K562 (cell line): ENCODE data around the gene KLHL33. TPM values are rescaled to one million over a fixed set of nuclear protein-coding genes. Genes with fewer than 3 reads are reported as not detected.

Experiments
- BMI1 ChIP-seq: fragments of 150-350 bp; IDR thresholded peaks from 2 replicates; pipeline ENCODE4 v1.6.1; 2014; ENCODE audit warnings: low read length
- HDAC2 ChIP-seq: fragments of 450-650 bp; IDR thresholded peaks from 2 replicates; pipeline ENCODE4 v1.6.1; 2016; ENCODE audit warnings: mild to moderate bottlenecking
- HDAC3 ChIP-seq: fragments of 450-650 bp; IDR thresholded peaks from 2 replicates; pipeline ENCODE4 v1.6.1; 2018; ENCODE audit warnings: borderline replicate concordance, mild to moderate bottlenecking, moderate library complexity; ENCODE audit not compliant: partially characterized antibody
- KAT7 ChIP-seq: sonication (generic); formaldehyde crosslinking; IDR thresholded peaks from 2 replicates; pipeline ENCODE4 v1.8.0; 2022; ENCODE audit warnings: missing genetic modification reagents, mild to moderate bottlenecking, borderline replicate concordance
- MEIS2 ChIP-seq: fragments of 450-650 bp; IDR thresholded peaks from 2 replicates; pipeline ENCODE4 v1.6.1; 2014; ENCODE audit warnings: mild to moderate bottlenecking; ENCODE audit not compliant: partially characterized antibody
- NUFIP1 ChIP-seq: fragments of 450-650 bp; IDR thresholded peaks from 2 replicates; pipeline ENCODE4 v1.6.1; 2018; ENCODE audit not compliant: partially characterized antibody
- POLR2G ChIP-seq: fragments of 200-400 bp; formaldehyde crosslinking; IDR thresholded peaks from 2 replicates; pipeline ENCODE4 v1.6.1; 2017; ENCODE audit warnings: low read depth, mild to moderate bottlenecking, antibody characterized with exemption, low read length, moderate library complexity
- RBM25 ChIP-seq: fragments of 200-400 bp; formaldehyde crosslinking; IDR thresholded peaks from 2 replicates; pipeline ENCODE4 v1.6.1; 2018; ENCODE audit warnings: low read length, low read depth, moderate library complexity; ENCODE audit not compliant: severe bottlenecking
- SMARCA5 ChIP-seq: fragments of 450-650 bp; IDR thresholded peaks from 2 replicates; pipeline ENCODE4 v1.6.1; 2016
- SMARCE1 ChIP-seq: fragments of 450-650 bp; IDR thresholded peaks from 2 replicates; pipeline ENCODE4 v1.7.1; 2016; ENCODE audit warnings: mild to moderate bottlenecking
- SPI1 ChIP-seq: IDR thresholded peaks from 2 replicates; pipeline ENCODE4 v1.6.1; 2011; ENCODE audit warnings: low read depth, low read length, control low read depth, borderline replicate concordance
- TAF1 ChIP-seq: IDR thresholded peaks from 2 replicates; pipeline ENCODE4 v1.6.1; 2011; ENCODE audit warnings: mild to moderate bottlenecking, low read length, moderate library complexity; ENCODE audit not compliant: insufficient read depth, control insufficient read depth, severe bottlenecking; ENCODE audit errors: extremely low read depth
- TEAD4 ChIP-seq, 2 experiments: sonication (generic) in 1 of 2; formaldehyde crosslinking in 1 of 2; IDR thresholded peaks; 2 replicates each; pipeline versions ENCODE4 v1.6.1 to v1.8.0; 2012 to 2022; ENCODE audit warnings: borderline replicate concordance in 1 of 2, inconsistent platforms in 1 of 2, low read length in 1 of 2, mild to moderate bottlenecking in 1 of 2, missing genetic modification reagents in 1 of 2
- ZEB2 ChIP-seq: fragments of 450-650 bp; IDR thresholded peaks from 2 replicates; pipeline ENCODE4 v1.6.1; 2016
- ZFPM2 ChIP-seq: fragments of 250-450 bp; sonication (Bioruptor Pico); IDR thresholded peaks from 2 replicates; pipeline ENCODE4 v1.5.1; 2022; ENCODE audit warnings: mild to moderate bottlenecking
- ZNF551 ChIP-seq: fragments of 250-450 bp; sonication (Bioruptor Pico); IDR thresholded peaks from 2 replicates; pipeline ENCODE4 v1.5.0; 2021; ENCODE audit warnings: mild to moderate bottlenecking, moderate library complexity
- ZNF699 ChIP-seq: fragments of 250-450 bp; sonication (Bioruptor Pico); IDR thresholded peaks from 2 replicates; pipeline ENCODE4 v1.8.0; 2021; ENCODE audit warnings: mild to moderate bottlenecking, moderate library complexity; ENCODE audit not compliant: insufficient replicate concordance
- ZNF717 ChIP-seq: fragments of 250-450 bp; sonication (Bioruptor Pico); IDR thresholded peaks from 2 replicates; pipeline ENCODE4 v1.5.0; 2021
- polyA plus RNA-seq, 8 experiments: library from polyadenylated mRNA; depleted of rRNA in 4 of 8; stranded (reverse) in 5 of 8; unstranded in 3 of 8; fragments of >200 nt; fragmentation: Nextera tagmentation in 2 of 8; fragmentation: Illumina TruSeq in 1 of 8; extraction: Ambion mirVana in 2 of 8; extraction: Trizol in 1 of 8; gene quantifications; 2 replicates each; pipeline versions ENCODE4 v1.2.1 to v1.2.3, GENCODE V29; 2011 to 2014; ENCODE audit warnings: inconsistent platforms in 1 of 8, missing spikeins in 1 of 8
- total RNA-seq, 7 experiments: library from RNA; depleted of rRNA in 6 of 7; stranded (reverse); fragments of >200 nt in 6 of 7; fragmentation: Illumina TruSeq in 2 of 7; extraction: Trizol in 2 of 7; gene quantifications; 2 replicates each; pipeline versions ENCODE4 v1.2.1 to v1.2.3, GENCODE V29; 2011 to 2021; ENCODE audit warnings: low replicate concordance in 1 of 7
- TF ChIP-seq, protein P1 (sequence below): fragments of 250-450 bp; sonication (Bioruptor Pico); IDR thresholded peaks from 2 replicates; pipeline ENCODE4 v1.4.0; 2020
- TF ChIP-seq, protein P2 (sequence below): fragments of 450-650 bp; IDR thresholded peaks from 2 replicates; pipeline ENCODE4 v1.6.1; 2017; ENCODE audit warnings: mild to moderate bottlenecking, moderate library complexity
- TF ChIP-seq, protein P3 (sequence below): fragments of 450-650 bp; conservative IDR thresholded peaks from 2 replicates; pipeline ENCODE4 v1.6.1; 2016; ENCODE audit warnings: missing genetic modification characterization, low read depth, mild to moderate bottlenecking, missing compliant biosample characterization, moderate library complexity
- TF ChIP-seq, protein P4 (sequence below), 2 experiments: fragments of 450-650 bp in 1 of 2; sonication (generic) in 1 of 2; formaldehyde crosslinking in 1 of 2; IDR thresholded peaks in 1 of 2; conservative IDR thresholded peaks in 1 of 2; 2 replicates each; pipeline versions ENCODE4 v1.6.1 to v1.8.1; 2016 to 2023; ENCODE audit warnings: mild to moderate bottlenecking in 2 of 2, moderate library complexity in 2 of 2, inconsistent platforms in 1 of 2, missing genetic modification reagents in 1 of 2

KLHL33 gene
- total and polyA plus RNA-seq, 9 of the 15 experiments (the other 6 are each of a cell fraction or from before 2014, with no cell fraction given), result 0.04 to 0.27 (median 0.13) TPM; not detected in 6

DNA sequence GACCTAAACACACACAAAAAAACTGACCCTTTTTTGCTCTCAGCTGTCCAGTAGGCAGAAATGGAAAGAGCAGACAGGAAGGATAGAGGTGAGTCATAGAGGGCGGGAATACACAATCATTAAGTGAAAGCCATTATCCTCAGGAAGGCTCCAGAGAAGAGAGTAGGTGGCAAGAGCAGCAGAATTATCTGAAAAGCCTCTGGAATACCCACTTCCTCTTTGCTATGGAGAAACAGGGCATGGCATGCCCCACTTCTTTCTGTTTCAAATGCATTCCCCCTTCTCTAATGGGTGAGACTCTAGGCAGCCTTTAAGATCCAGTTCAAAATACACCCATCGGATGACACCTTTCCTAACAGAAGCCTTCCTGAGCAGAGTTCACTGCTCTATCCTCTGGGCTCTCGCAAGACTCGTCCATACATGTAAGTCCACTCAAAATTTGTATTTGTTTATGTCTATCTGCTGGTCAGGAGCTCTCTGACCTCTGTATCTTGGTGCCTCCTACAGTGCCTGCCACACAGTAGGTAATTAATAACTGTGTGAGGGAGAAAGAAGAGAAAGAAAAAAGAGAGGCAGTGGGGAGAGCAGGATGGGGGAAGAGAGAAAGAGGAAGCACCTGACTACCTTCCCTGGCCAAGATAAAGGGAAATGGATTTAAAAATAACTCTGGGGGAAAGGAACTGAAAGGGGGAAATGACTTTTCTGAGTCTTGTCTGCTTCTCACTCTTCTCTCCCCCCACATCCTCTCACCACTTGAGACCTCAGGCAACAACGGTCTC is 8.5 kb downstream of the KLHL33 start (continued):
- TF ChIP-seq, protein P1, sequence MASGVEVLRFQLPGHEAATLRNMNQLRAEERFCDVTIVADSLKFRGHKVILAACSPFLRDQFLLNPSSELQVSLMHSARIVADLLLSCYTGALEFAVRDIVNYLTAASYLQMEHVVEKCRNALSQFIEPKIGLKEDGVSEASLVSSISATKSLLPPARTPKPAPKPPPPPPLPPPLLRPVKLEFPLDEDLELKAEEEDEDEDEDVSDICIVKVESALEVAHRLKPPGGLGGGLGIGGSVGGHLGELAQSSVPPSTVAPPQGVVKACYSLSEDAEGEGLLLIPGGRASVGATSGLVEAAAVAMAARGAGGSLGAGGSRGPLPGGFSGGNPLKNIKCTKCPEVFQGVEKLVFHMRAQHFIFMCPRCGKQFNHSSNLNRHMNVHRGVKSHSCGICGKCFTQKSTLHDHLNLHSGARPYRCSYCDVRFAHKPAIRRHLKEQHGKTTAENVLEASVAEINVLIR (CRISPR knock-in tag), result no peak
- TF ChIP-seq, protein P2, sequence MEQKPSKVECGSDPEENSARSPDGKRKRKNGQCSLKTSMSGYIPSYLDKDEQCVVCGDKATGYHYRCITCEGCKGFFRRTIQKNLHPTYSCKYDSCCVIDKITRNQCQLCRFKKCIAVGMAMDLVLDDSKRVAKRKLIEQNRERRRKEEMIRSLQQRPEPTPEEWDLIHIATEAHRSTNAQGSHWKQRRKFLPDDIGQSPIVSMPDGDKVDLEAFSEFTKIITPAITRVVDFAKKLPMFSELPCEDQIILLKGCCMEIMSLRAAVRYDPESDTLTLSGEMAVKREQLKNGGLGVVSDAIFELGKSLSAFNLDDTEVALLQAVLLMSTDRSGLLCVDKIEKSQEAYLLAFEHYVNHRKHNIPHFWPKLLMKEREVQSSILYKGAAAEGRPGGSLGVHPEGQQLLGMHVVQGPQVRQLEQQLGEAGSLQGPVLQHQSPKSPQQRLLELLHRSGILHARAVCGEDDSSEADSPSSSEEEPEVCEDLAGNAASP, result no peak
- TF ChIP-seq SPI1 (peak; percentile 87), ZNF551 (no peak), KAT7 (CRISPR knock-in tag) (no peak), SMARCA5 (peak; percentile 48; the same call in 1 of the 2 replicates), ZEB2 (peak; percentile 17; the same call in 1 of the 2 replicates), RBM25 (peak; percentile 24), TEAD4 (IDR thresholded peaks at IDR 0.05; ENCODE audit: low read length) (no peak), TEAD4 (CRISPR knock-in tag; IDR thresholded peaks at IDR 0.05; ENCODE audit: borderline replicate concordance) (no peak), HDAC3 (no peak), ZNF699 (CRISPR knock-in tag) (no peak), SMARCE1 (peak; percentile 40; the same call in 1 of the 2 replicates), HDAC2 (no peak), BMI1 (no peak), ZNF717 (CRISPR knock-in tag) (no peak), NUFIP1 (no peak), TAF1 (peak; percentile 32), ZFPM2 (CRISPR knock-in tag) (no peak), MEIS2 (no peak), POLR2G (no peak)
- TF ChIP-seq, protein P3, sequence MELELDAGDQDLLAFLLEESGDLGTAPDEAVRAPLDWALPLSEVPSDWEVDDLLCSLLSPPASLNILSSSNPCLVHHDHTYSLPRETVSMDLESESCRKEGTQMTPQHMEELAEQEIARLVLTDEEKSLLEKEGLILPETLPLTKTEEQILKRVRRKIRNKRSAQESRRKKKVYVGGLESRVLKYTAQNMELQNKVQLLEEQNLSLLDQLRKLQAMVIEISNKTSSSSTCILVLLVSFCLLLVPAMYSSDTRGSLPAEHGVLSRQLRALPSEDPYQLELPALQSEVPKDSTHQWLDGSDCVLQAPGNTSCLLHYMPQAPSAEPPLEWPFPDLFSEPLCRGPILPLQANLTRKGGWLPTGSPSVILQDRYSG (tag), result no peak
- TF ChIP-seq, protein P4, sequence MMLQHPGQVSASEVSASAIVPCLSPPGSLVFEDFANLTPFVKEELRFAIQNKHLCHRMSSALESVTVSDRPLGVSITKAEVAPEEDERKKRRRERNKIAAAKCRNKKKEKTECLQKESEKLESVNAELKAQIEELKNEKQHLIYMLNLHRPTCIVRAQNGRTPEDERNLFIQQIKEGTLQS (IDR thresholded peaks at IDR 0.05), result peak; percentile 83
- TF ChIP-seq, protein P4 (CRISPR knock-in tag; conservative IDR thresholded peaks at IDR 0.05), result no peak
